Measurements from ENCODE around the gene KIF1B. TPM values are rescaled to one million over a fixed set of nuclear protein-coding genes. Genes with fewer than 3 reads are reported as not detected.
"Not testable (repeated sequence)": the region's sequence is repeated elsewhere in the genome, so short reads cannot be mapped to it uniquely, and the experiment has no call there.

KIF1B gene
- total and polyA plus RNA-seq, 10 of the 15 experiments (the other 5 are each of a cell fraction or from before 2014, with no cell fraction given) = 2.1 to 16.5 (median 8.7) TPM

DNA sequence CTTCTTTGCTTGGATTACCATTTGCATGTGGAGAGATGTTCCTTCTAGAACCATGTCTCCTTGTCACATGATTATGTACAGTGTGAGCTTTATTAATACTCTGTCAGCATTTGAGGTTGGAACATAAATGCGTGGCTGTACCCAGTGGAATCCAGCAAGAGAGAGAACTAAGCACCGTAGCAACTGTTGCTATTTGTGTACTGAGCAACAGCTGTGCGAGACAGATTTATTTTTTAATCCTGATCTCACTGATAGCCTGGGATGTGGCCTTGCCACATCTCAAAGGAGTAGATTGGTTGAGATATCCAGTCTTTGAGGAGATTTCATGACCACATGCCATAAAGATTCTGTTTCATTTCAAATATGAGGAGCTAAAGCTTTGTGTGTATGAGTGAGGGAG is 43.4 kb downstream of the KIF1B start:
- ChIA-PET POLR2A (no interaction called here), CTCF (interaction anchor here (0.6 kb wide), 1 partner anchor 17 kb away, joined by 3 read pairs; no protein-coding TSS in a partner anchor), RAD21 (ENCODE audit: unreplicated experiment) (interaction anchor here (1.2 kb wide), 1 partner anchor 44 kb away, joined by 3 read pairs; the partner anchor contains the start of gene KIF1B), SMC1A (ENCODE audit: uncharacterized antibody, unreplicated experiment) (interaction anchor here (1.0 to 1.2 kb wide), 2 partner anchors 12 to 44 kb away, joined by 3 to 4 read pairs; partner anchors contain the start of gene KIF1B)
- Histone ChIP-seq H2AFZ (ENCODE audit: control insufficient read depth, low read depth, low read length) (no peak overlapping the region), H3K9me3 (replicated peaks; ENCODE audit: control insufficient read depth, insufficient read depth, low read length) (no peaks in the 10 kb centered on the region; the same call in 2 of the 3 replicates), H3K4me1 (ENCODE audit: control insufficient read depth, insufficient read depth, low read length) (no peaks in the 10 kb centered on the region), H3K36me3 (ENCODE audit: control insufficient read depth in 2 of 2, insufficient read depth in 2 of 2, low read length in 1 of 2) (peaks cover 0 to 3% of the 10 kb centered on the region in 2 experiments; a peak in 1 of 4 replicates), H4K20me1 (ENCODE audit: control insufficient read depth, insufficient read depth) (no peaks in the 10 kb centered on the region), H3K27me3 (replicated peaks in 1 of 2; ENCODE audit: control insufficient read depth in 2 of 2, insufficient read depth in 2 of 2, low read length in 1 of 2) (no peaks in the 10 kb centered on the region), H3K9ac (ENCODE audit: control insufficient read depth, insufficient read depth, low read length) (no peak overlapping the region), H3K79me2 (ENCODE audit: control insufficient read depth, insufficient read depth, low read length) (no peaks in the 10 kb centered on the region), H3K4me3 (no peak overlapping the region), H3K27ac (ENCODE audit: control insufficient read depth, insufficient read depth) (no peak overlapping the region), H3K4me2 (ENCODE audit: control insufficient read depth, insufficient read depth) (no peak overlapping the region)
- DNase-seq (ENCODE audit: low read depth, low spot score) (no peak), FAIRE-seq (no peak), ATAC-seq (peak; percentile 55)
- intact Hi-C loops (cut with micrococcal nuclease; ENCODE audit: unreplicated experiment) (no loop called here), in situ Hi-C loops (cut with MboI) (no loop called here)
- TF ChIP-seq TBL1XR1 (IDR thresholded peaks at IDR 0.05; ENCODE audit: low read depth, low read length) = no peak
- TF ChIP-seq EZH2 (IDR thresholded peaks at IDR 0.05; ENCODE audit: borderline replicate concordance, control insufficient read depth, low read depth, low read length) = no peak
- no peak for TF ChIP-seq BMI1 (IDR thresholded peaks at IDR 0.05; ENCODE audit: borderline replicate concordance)
- TF ChIP-seq MTA3 (IDR thresholded peaks at IDR 0.05; ENCODE audit: borderline replicate concordance, low read length) = no peak
- BruUV-seq (replicated peaks) = no TSS peak
- WGBS (ENCODE audit: insufficient coverage, insufficient replicate concordance, low lambda C conversion rate, missing lambda C conversion rate) = 59% methylated on average over 3 of the region's 3 CpGs

DNA sequence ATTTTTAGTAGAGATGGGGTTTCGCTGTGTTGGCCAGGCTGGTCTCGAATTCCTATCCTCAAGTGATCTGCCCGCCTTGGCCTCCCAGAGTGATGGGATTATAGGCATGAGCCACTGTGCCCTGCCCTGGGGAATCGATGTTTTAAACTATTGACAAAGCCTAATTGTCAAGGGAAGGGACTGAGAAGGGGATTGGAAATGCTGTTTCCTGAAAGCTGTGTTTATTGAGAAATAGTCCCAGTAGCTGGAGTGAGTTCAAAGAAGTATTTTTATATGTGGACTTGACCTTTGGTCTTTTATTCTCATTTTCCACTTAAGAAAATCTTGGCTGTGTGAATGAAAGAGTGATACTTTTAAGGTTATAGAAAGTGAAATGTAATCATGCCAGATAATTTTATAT is 47.5 kb downstream of the KIF1B start:
- H4K20me1 ChIP-seq (ENCODE audit: control insufficient read depth, insufficient read depth) = no peaks in the 10 kb centered on the region
- in situ Hi-C loops (cut with MboI) (no loop called here), intact Hi-C loops (cut with micrococcal nuclease; ENCODE audit: unreplicated experiment) (no loop called here)
- no TSS peak for BruUV-seq (replicated peaks)
- FAIRE-seq (no peak), ATAC-seq (no peak), DNase-seq (ENCODE audit: low read depth, low spot score) (no peak)
- H3K4me1 ChIP-seq (ENCODE audit: control insufficient read depth, insufficient read depth, low read length) = no peaks in the 10 kb centered on the region
- H3K4me2 ChIP-seq (ENCODE audit: control insufficient read depth, insufficient read depth) = no peak overlapping the region
- no peak overlapping the region for H3K27ac ChIP-seq (ENCODE audit: control insufficient read depth, insufficient read depth)
- H2AFZ ChIP-seq (ENCODE audit: control insufficient read depth, low read depth, low read length) = no peak overlapping the region
- CTCF ChIA-PET = interaction anchor here (1.0 kb wide), 1 partner anchor 48 kb away, joined by 3 read pairs; the partner anchor contains the start of gene KIF1B
- H3K27me3 ChIP-seq (replicated peaks in 1 of 2; ENCODE audit: control insufficient read depth in 2 of 2, insufficient read depth in 2 of 2, low read length in 1 of 2) = no peaks in the 10 kb centered on the region
- no peaks in the 10 kb centered on the region for H3K9me3 ChIP-seq (replicated peaks; ENCODE audit: control insufficient read depth, insufficient read depth, low read length)
- 98% methylated on average over 4 of the region's 4 CpGs for WGBS (ENCODE audit: insufficient coverage, insufficient replicate concordance, low lambda C conversion rate, missing lambda C conversion rate)
- H3K9ac ChIP-seq (ENCODE audit: control insufficient read depth, insufficient read depth, low read length) = no peak overlapping the region
- POLR2A ChIA-PET = no interaction called here
- SMC1A ChIA-PET (ENCODE audit: uncharacterized antibody, unreplicated experiment) = no interaction called here
- peaks cover 0 to 4% of the 10 kb centered on the region in 2 experiments; a peak in 1 of 4 replicates for H3K36me3 ChIP-seq (ENCODE audit: control insufficient read depth in 2 of 2, insufficient read depth in 2 of 2, low read length in 1 of 2)
- RAD21 ChIA-PET (ENCODE audit: unreplicated experiment) = no interaction called here
- no peaks in the 10 kb centered on the region for H3K79me2 ChIP-seq (ENCODE audit: control insufficient read depth, insufficient read depth, low read length)
- no peak for TF ChIP-seq ZNF384 (IDR thresholded peaks at IDR 0.05; ENCODE audit: borderline replicate concordance, low read depth, low read length)
- no peak for TF ChIP-seq MYB (IDR thresholded peaks at IDR 0.05; ENCODE audit: borderline replicate concordance, low read depth, low read length)
- TF ChIP-seq TAF1 (IDR thresholded peaks at IDR 0.05; ENCODE audit: borderline replicate concordance, low read depth, low read length) = no peak
- TF ChIP-seq ZSCAN29 (IDR thresholded peaks at IDR 0.05) = no peak
- no peak for TF ChIP-seq MEF2A (IDR thresholded peaks at IDR 0.05; ENCODE audit: insufficient read depth, low read depth, low read length)
- no peak for TF ChIP-seq CREM (IDR thresholded peaks at IDR 0.05; ENCODE audit: low read depth)
- no peak overlapping the region for H3K4me3 ChIP-seq

DNA sequence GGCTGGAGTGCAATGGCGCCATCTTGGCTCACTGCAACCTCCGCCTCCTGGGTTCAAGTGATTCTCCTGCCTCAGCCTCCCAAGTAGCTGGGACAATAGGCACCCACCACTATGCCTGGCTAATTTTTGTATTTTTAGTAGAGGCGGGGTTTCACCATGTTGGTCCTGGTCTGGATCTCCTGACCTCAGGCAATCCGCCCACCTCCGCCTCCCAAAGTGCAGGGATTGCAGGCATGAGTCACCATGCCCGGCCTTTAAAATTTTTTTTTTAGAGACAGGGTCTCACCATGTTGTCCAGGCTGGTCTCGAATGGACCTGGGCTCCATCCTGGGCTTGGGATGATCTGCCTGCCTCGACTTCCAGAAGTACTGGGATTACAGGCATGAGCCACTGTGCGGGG is 49.2 kb downstream of the KIF1B start:
- BruUV-seq (replicated peaks); ATAC-seq; H3K36me3 ChIP-seq (ENCODE audit: control insufficient read depth in 2 of 2, insufficient read depth in 2 of 2, low read length in 1 of 2); intact Hi-C loops (cut with micrococcal nuclease; ENCODE audit: unreplicated experiment); H3K4me2 ChIP-seq (ENCODE audit: control insufficient read depth, insufficient read depth); CTCF ChIA-PET; H3K27me3 ChIP-seq (replicated peaks in 1 of 2; ENCODE audit: control insufficient read depth in 2 of 2, insufficient read depth in 2 of 2, low read length in 1 of 2); H3K27ac ChIP-seq (ENCODE audit: control insufficient read depth, insufficient read depth); in situ Hi-C loops (cut with MboI); DNase-seq (ENCODE audit: low read depth, low spot score); H3K4me3 ChIP-seq; H3K79me2 ChIP-seq (ENCODE audit: control insufficient read depth, insufficient read depth, low read length); H3K9ac ChIP-seq (ENCODE audit: control insufficient read depth, insufficient read depth, low read length); POLR2A ChIA-PET; H4K20me1 ChIP-seq (ENCODE audit: control insufficient read depth, insufficient read depth); H3K9me3 ChIP-seq (replicated peaks; ENCODE audit: control insufficient read depth, insufficient read depth, low read length); SMC1A ChIA-PET (ENCODE audit: uncharacterized antibody, unreplicated experiment); H2AFZ ChIP-seq (ENCODE audit: control insufficient read depth, low read depth, low read length); FAIRE-seq; H3K4me1 ChIP-seq (ENCODE audit: control insufficient read depth, insufficient read depth, low read length): not testable (repeated sequence)
- WGBS (ENCODE audit: insufficient coverage, insufficient replicate concordance, low lambda C conversion rate, missing lambda C conversion rate) = 82% methylated on average over 9 of the region's 9 CpGs
- RAD21 ChIA-PET (ENCODE audit: unreplicated experiment) = interaction anchor here (0.7 kb wide), 1 partner anchor 50 kb away, joined by 3 read pairs; no protein-coding TSS in a partner anchor
